GM19438 (cell line): ENCODE data around the gene DUSP16.
A peak's percentile ranks its signal among the peaks of the same experiment; 100 is the strongest.
"Not testable (repeated sequence)": the region's sequence is repeated elsewhere in the genome, so short reads cannot be mapped to it uniquely, and the experiment has no call there.

ENCODE experiments used
- ATAC-seq: cut with Tn5 transposase; IDR thresholded peaks from one replicate; pipeline ENCODE4 v1.9.1; 2021; ENCODE audit warnings: low read depth; ENCODE audit not compliant: unreplicated experiment

DUSP16 gene

DNA sequence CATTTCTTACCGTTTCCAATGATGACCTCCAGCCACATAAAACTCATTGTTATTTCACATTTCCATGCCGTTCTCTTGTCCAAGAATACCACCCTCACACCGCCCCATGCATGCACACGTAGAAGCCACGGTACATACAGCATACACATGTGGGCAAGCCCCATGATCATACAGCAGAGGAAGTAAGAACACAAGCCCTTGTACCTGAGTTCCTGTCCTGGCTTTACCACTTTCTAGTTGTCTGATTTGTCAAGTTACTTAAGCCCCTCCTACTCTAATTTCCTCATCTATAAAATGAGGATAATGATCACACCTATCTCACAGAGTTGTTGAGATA, 59.9 kb downstream of the DUSP16 start:
- no peak for ATAC-seq

DNA sequence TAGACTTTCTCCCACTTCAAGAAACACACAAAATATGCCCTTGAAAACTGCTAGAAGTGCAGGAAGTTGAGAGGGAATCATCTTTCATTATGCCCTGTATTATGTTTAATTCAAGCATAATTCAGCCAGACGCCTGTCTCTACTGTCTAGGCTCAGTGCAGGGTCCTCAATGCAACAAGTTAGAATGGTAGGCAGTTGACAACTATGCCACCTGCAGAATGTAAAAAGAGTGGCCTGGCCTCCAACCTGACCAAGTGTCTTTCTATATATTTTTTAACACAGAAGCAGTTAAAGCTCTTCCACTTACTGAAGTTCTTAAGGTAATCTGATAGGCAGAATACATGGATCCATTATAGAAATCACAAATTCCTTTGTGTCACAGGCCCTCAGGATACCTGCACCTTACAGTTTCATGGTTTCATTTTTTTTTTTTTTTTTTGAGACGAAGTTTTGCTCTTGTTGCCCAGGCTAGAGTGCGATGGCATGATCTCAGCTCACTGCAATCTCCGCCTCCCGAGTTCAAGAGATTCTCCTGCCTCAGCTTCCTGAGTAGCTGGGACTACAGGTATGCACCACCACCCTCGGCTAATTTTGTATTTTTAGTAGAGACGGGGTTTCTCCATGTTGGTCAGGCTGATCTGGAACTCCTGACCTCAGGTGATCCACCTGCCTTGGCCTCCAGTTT, 60.4 kb downstream of the DUSP16 start:
- not testable (repeated sequence) for ATAC-seq

DNA sequence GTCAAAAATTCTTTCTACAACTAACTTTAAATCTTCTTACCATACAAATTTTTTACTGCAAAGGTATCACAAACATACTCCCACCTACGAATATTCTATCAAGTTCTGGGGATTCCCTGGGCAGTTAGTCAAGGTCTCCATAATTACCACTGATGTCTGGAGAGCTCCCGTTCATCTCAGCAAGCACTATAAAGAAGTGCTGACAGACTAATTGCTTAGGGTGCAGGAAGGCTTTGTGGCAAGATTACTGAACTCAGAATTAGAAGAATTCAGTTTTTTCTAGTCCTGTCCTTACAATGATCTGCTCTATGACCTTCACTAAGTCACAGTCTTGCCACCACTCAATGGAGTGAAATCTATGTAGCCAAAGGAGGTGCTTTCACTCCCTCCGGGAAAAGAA, 61.5 kb downstream of the DUSP16 start:
- ATAC-seq: no peak

GRCh38 chr12:12499909-12500604, 62.6 kb downstream of the DUSP16 start:
- no peak for ATAC-seq

- no peak for ATAC-seq
These were observed 64.5 kb downstream of the DUSP16 start for GRCh38 chr12:12498210-12498609.

GRCh38 chr12:12495536-12495935, 67.1 kb downstream of the DUSP16 start:
- no peak for ATAC-seq

- ATAC-seq: no peak
These were observed 70.1 kb downstream of the DUSP16 start for GRCh38 chr12:12492547-12492946.

- ATAC-seq: no peak
These were observed 71.1 kb downstream of the DUSP16 start for GRCh38 chr12:12491606-12492005.

DNA sequence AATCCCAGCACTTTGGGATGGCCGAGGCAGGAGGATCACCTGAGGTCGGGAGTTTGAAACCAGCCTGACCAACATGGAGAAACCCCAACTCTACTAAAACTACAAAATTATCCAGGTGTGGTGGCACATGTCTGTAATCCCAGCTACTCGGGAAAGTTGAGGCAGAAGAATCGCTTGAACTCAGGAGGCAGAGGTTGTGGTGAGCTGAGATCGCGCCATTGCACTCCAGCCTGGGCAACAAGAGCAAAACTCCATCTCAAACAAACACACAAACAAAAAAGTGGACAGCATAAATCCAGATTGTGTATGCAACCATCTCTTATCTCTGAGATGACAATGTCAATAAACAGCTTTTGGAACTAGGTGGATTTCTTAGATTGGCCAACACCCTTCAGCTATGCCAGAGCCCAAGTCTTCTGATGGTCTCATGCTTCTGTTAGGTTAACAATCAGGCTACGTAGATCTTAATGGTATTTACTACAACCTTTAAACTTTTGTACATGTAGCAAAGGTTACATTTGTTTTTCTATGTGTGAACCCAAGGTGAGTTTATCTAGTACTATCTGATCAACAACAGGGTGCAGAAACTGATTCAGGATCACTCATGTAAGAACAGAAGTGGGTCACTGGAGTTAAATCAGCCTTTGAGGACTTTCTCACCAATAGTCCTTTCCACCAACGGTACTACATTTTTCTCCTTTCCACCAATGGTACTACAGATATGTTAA, 73.7 kb downstream of the DUSP16 start:
- no peak for ATAC-seq

DNA sequence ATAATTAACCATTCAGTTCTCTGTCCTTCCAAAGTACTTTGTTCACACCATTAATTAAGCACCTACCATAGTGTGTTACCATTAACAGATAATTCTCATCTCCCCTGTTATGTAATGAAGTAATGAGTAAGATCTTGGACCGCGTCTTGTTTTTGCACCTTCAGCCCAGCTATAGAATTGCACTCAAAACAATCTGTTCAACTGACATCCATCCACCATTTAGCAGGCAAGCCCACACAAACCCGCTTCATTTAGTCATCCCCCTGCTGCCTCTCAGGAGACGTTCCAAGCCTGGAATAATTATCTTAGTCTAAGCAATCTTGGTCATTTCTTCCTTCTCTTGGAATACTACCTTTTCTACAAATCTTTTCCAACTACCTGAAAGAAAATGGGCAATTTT, 74.4 kb downstream of the DUSP16 start:
- no peak for ATAC-seq

- ATAC-seq: no peak
These were observed 75.2 kb downstream of the DUSP16 start for GRCh38 chr12:12487490-12487889.

- peak; percentile 86 for ATAC-seq
These were observed 75.9 kb downstream of the DUSP16 start for GRCh38 chr12:12486661-12487240.

DNA sequence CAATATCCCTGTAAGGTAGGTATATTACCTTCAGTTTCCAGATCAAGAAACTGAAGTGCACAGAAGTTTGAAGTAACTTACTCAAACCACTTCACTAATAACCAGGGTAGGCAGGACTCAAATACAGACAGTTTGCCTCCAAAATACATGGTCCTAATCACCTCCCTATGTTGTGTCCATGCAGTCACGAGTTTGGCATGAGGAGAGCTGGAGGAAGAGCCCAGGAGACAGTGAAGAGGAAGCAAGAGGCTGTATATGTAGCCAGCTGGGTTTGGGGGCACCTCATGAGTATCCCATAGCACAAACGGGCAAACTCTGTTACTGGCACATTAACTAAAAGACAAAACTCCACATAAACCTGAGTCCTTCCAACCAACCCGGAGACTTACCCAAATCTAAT, 79.2 kb downstream of the DUSP16 start:
- no peak for ATAC-seq

GRCh38 chr12:12482959-12483358, 79.7 kb downstream of the DUSP16 start:
- peak; percentile 37 for ATAC-seq

DNA sequence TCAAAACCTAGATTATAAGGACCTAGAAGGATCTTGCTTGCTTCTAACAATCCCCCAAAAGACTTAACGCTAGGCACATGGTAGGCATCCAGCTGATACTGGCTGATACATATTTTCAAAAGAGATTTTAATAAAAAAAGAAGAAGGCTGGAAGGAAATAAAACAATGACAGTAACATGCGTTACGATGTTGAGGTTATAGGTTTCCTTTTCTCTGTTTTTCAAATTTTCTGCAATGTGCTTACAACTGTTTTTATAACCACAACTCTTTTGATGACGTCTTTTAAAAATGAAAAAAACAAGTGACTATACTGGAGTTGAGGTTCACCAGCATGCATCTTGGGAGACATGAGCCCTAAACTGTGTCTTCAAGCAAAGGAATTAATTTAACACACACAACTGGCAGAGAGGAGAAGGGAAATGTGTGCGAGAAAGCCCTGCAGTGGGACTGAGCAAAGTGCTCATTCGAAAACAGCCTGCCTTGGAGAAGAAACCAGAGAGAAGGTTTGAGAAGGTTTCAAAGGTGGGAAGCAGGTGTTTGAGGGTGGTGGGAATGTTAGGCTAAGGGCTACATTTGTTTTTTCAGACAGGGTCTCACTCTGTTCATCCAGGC, 80.4 kb downstream of the DUSP16 start:
- no peak for ATAC-seq

GRCh38 chr12:12481631-12482030, 81.0 kb downstream of the DUSP16 start:
- ATAC-seq: no peak

- no peak for ATAC-seq
These were observed 82.6 kb downstream of the DUSP16 start for GRCh38 chr12:12480074-12480473.

GRCh38 chr12:12477532-12477890, 85.2 kb downstream of the DUSP16 start:
- ATAC-seq: no peak

GRCh38 chr12:12476857-12477531, 85.7 kb downstream of the DUSP16 start:
- no peak for ATAC-seq

GRCh38 chr12:12474931-12475795, 87.5 kb downstream of the DUSP16 start:
- peak; percentile 85 for ATAC-seq
